ENCODE results near the gene SHMT1.
"Not testable (repeated sequence)": the region's sequence is repeated elsewhere in the genome, so short reads cannot be mapped to it uniquely, and the experiment has no call there.

GRCh38 chr17:18403604-18404003 lies 40.3 kb upstream of the SHMT1 start:
- TF ChIP-seq CTCF (IDR thresholded peaks at IDR 0.05; ENCODE audit: low read depth, low read length, missing input control); ATF3 (IDR thresholded peaks at IDR 0.05); YY1 (IDR thresholded peaks at IDR 0.05); RAD21 (IDR thresholded peaks at IDR 0.05); REST (IDR thresholded peaks at IDR 0.05); TAF1 (conservative IDR thresholded peaks at IDR 0.05); GABPA (IDR thresholded peaks at IDR 0.05 in 1 of 2, conservative IDR thresholded peaks at IDR 0.05 in 1 of 2); FOXA1 (IDR thresholded peaks at IDR 0.05); MAX (IDR thresholded peaks at IDR 0.05); RXRA (IDR thresholded peaks at IDR 0.05): not testable (repeated sequence)

All from liver (tissue), 3 donors.